ENCODE measurements around the gene PSMB7. TPM values are rescaled to one million over a fixed set of nuclear protein-coding genes. Genes with fewer than 3 reads are reported as not detected.

PSMB7 gene
- total RNA-seq, 1 experiment from 2014 or later = 380 TPM

GRCh38 chr9:124303762-124304161 is 111.5 kb downstream of the PSMB7 start:
- ChIA-PET CTCF (no interaction called here), POLR2A (ENCODE audit: low non-redundant PET) (no interaction called here)
- Histone ChIP-seq H3K9me3 (ENCODE audit: low read depth, low read length, poor library complexity, severe bottlenecking) (no peaks in the 10 kb centered on the region), H3K4me3 (ENCODE audit: low read depth, low read length, poor library complexity, severe bottlenecking) (no peak overlapping the region), H3K27me3 (replicated peaks; ENCODE audit: insufficient read depth, low read depth, low read length, poor library complexity) (no peaks in the 10 kb centered on the region), H3K36me3 (ENCODE audit: insufficient read depth, low read length, poor library complexity, severe bottlenecking) (no peaks in the 10 kb centered on the region), H3K27ac (ENCODE audit: low read depth, low read length, poor library complexity, severe bottlenecking) (no peak overlapping the region), H3K4me1 (ENCODE audit: insufficient read depth, low read length, poor library complexity, severe bottlenecking) (peaks cover 10% of the 10 kb centered on the region)
- TF ChIP-seq EZH2 (IDR thresholded peaks at IDR 0.05; ENCODE audit: borderline replicate concordance, low read depth, low read length, poor library complexity, severe bottlenecking) = no peak
- no peak for TF ChIP-seq CTCF (conservative IDR thresholded peaks at IDR 0.05; ENCODE audit: low read depth, low read length)
- DNase-seq (ENCODE audit: low spot score) = no peak
- BruUV-seq (replicated peaks) = no TSS peak
- intact Hi-C loops (cut with micrococcal nuclease; ENCODE audit: unreplicated experiment) = no loop called here

Other genes with a start within 250 kb of the PSMB7 start
- gene NEK6, start 157.5 kb downstream of the PSMB7 start, total RNA-seq (2021) = 23.3 and 35.9 TPM in 2 replicates
- gene ADGRD2, start 35.0 kb upstream of the PSMB7 start, total RNA-seq (2021) = not detected in 2 replicates
- gene NR5A1, start 92.0 kb upstream of the PSMB7 start, total RNA-seq (2021) = not detected in 2 replicates